ENCODE measurements around the gene ZNF618.

ZNF618 gene

GRCh38 chr9:114006931-114007691 lies 131.0 kb downstream of the ZNF618 start:
- Histone ChIP-seq H3K36me3 (ENCODE audit: insufficient read depth, low read length) (peaks cover 3% of the 10 kb centered on the region), H3K27me3 (ENCODE audit: control insufficient read depth in 1 of 2, insufficient read depth in 2 of 2, low read length in 2 of 2) (no peaks in the 10 kb centered on the region), H3K4me3 (ENCODE audit: low read depth in 1 of 2, low read length in 2 of 2) (no peak overlapping the region), H3K4me1 (ENCODE audit: insufficient read depth, low read length) (no peaks in the 10 kb centered on the region), H3K9me3 (ENCODE audit: low read length) (no peaks in the 10 kb centered on the region), H3K9ac (ENCODE audit: low read length) (no peak overlapping the region), H3K27ac (ENCODE audit: low read depth, low read length) (no peak overlapping the region)

- Histone ChIP-seq H3K27me3 (ENCODE audit: control insufficient read depth in 1 of 2, insufficient read depth in 2 of 2, low read length in 2 of 2) (no peaks in the 10 kb centered on the region), H3K27ac (ENCODE audit: low read depth, low read length) (no peak overlapping the region), H3K9ac (ENCODE audit: low read length) (no peak overlapping the region), H3K4me3 (ENCODE audit: low read depth in 1 of 2, low read length in 2 of 2) (no peak overlapping the region), H3K36me3 (ENCODE audit: insufficient read depth, low read length) (peaks cover 3% of the 10 kb centered on the region), H3K9me3 (ENCODE audit: low read length) (no peaks in the 10 kb centered on the region), H3K4me1 (ENCODE audit: insufficient read depth, low read length) (no peaks in the 10 kb centered on the region)
Measured at GRCh38 chr9:114007991-114008666, 132.0 kb downstream of the ZNF618 start.

- Histone ChIP-seq H3K36me3 (ENCODE audit: insufficient read depth, low read length) (peaks cover 3% of the 10 kb centered on the region), H3K9ac (ENCODE audit: low read length) (no peak overlapping the region), H3K9me3 (ENCODE audit: low read length) (no peaks in the 10 kb centered on the region), H3K27ac (ENCODE audit: low read depth, low read length) (no peak overlapping the region), H3K27me3 (ENCODE audit: control insufficient read depth in 1 of 2, insufficient read depth in 2 of 2, low read length in 2 of 2) (no peaks in the 10 kb centered on the region), H3K4me3 (ENCODE audit: low read depth in 1 of 2, low read length in 2 of 2) (no peak overlapping the region), H3K4me1 (ENCODE audit: insufficient read depth, low read length) (no peaks in the 10 kb centered on the region)
Measured at GRCh38 chr9:114008667-114009410, 132.7 kb downstream of the ZNF618 start.

- H3K9me3 ChIP-seq (ENCODE audit: low read length), result no peaks in the 10 kb centered on the region
- no peaks in the 10 kb centered on the region for H3K4me1 ChIP-seq (ENCODE audit: insufficient read depth, low read length)
- H3K27ac ChIP-seq (ENCODE audit: low read depth, low read length), result no peak overlapping the region
- H3K36me3 ChIP-seq (ENCODE audit: insufficient read depth, low read length), result peaks cover 2% of the 10 kb centered on the region
- no peaks in the 10 kb centered on the region for H3K27me3 ChIP-seq (ENCODE audit: control insufficient read depth in 1 of 2, insufficient read depth in 2 of 2, low read length in 2 of 2)
- no peak overlapping the region for H3K9ac ChIP-seq (ENCODE audit: low read length)
- H3K4me3 ChIP-seq (ENCODE audit: low read depth in 1 of 2, low read length in 2 of 2), result no peak overlapping the region
Measured at GRCh38 chr9:114011313-114011712, 135.2 kb downstream of the ZNF618 start.

- Histone ChIP-seq H3K27ac (ENCODE audit: low read depth, low read length) (no peak overlapping the region), H3K36me3 (ENCODE audit: insufficient read depth, low read length) (peaks cover 8% of the 10 kb centered on the region), H3K4me1 (ENCODE audit: insufficient read depth, low read length) (no peaks in the 10 kb centered on the region), H3K9ac (ENCODE audit: low read length) (no peak overlapping the region), H3K9me3 (ENCODE audit: low read length) (no peaks in the 10 kb centered on the region), H3K4me3 (ENCODE audit: low read depth in 1 of 2, low read length in 2 of 2) (no peak overlapping the region), H3K27me3 (ENCODE audit: control insufficient read depth in 1 of 2, insufficient read depth in 2 of 2, low read length in 2 of 2) (no peaks in the 10 kb centered on the region)
Measured at GRCh38 chr9:114012126-114012525, 136.0 kb downstream of the ZNF618 start.

GRCh38 chr9:114014044-114014443 lies 137.9 kb downstream of the ZNF618 start:
- Histone ChIP-seq H3K4me3 (ENCODE audit: low read depth in 1 of 2, low read length in 2 of 2) (no peak overlapping the region), H3K9me3 (ENCODE audit: low read length) (no peaks in the 10 kb centered on the region), H3K4me1 (ENCODE audit: insufficient read depth, low read length) (no peaks in the 10 kb centered on the region), H3K9ac (ENCODE audit: low read length) (no peak overlapping the region), H3K27ac (ENCODE audit: low read depth, low read length) (no peak overlapping the region), H3K27me3 (ENCODE audit: control insufficient read depth in 1 of 2, insufficient read depth in 2 of 2, low read length in 2 of 2) (no peaks in the 10 kb centered on the region), H3K36me3 (ENCODE audit: insufficient read depth, low read length) (peaks cover 13% of the 10 kb centered on the region)

GRCh38 chr9:114015607-114016006 lies 139.5 kb downstream of the ZNF618 start:
- Histone ChIP-seq H3K27ac (ENCODE audit: low read depth, low read length) (no peak overlapping the region), H3K9me3 (ENCODE audit: low read length) (no peaks in the 10 kb centered on the region), H3K9ac (ENCODE audit: low read length) (no peak overlapping the region), H3K27me3 (ENCODE audit: control insufficient read depth in 1 of 2, insufficient read depth in 2 of 2, low read length in 2 of 2) (no peaks in the 10 kb centered on the region), H3K4me3 (ENCODE audit: low read depth in 1 of 2, low read length in 2 of 2) (no peak overlapping the region), H3K36me3 (ENCODE audit: insufficient read depth, low read length) (peaks cover 13% of the 10 kb centered on the region), H3K4me1 (ENCODE audit: insufficient read depth, low read length) (no peaks in the 10 kb centered on the region)

- Histone ChIP-seq H3K9me3 (ENCODE audit: low read length) (no peaks in the 10 kb centered on the region), H3K4me1 (ENCODE audit: insufficient read depth, low read length) (no peaks in the 10 kb centered on the region), H3K36me3 (ENCODE audit: insufficient read depth, low read length) (peaks cover 13% of the 10 kb centered on the region), H3K9ac (ENCODE audit: low read length) (no peak overlapping the region), H3K27me3 (ENCODE audit: control insufficient read depth in 1 of 2, insufficient read depth in 2 of 2, low read length in 2 of 2) (no peaks in the 10 kb centered on the region), H3K4me3 (ENCODE audit: low read depth in 1 of 2, low read length in 2 of 2) (no peak overlapping the region), H3K27ac (ENCODE audit: low read depth, low read length) (no peak overlapping the region)
Measured at GRCh38 chr9:114016101-114016500, 140.0 kb downstream of the ZNF618 start.

- Histone ChIP-seq H3K27ac (ENCODE audit: low read depth, low read length) (no peak overlapping the region), H3K4me1 (ENCODE audit: insufficient read depth, low read length) (no peaks in the 10 kb centered on the region), H3K4me3 (ENCODE audit: low read depth in 1 of 2, low read length in 2 of 2) (no peak overlapping the region), H3K27me3 (ENCODE audit: control insufficient read depth in 1 of 2, insufficient read depth in 2 of 2, low read length in 2 of 2) (no peaks in the 10 kb centered on the region), H3K9ac (ENCODE audit: low read length) (no peak overlapping the region), H3K9me3 (ENCODE audit: low read length) (no peaks in the 10 kb centered on the region), H3K36me3 (ENCODE audit: insufficient read depth, low read length) (peaks cover 13% of the 10 kb centered on the region)
Measured at GRCh38 chr9:114016629-114017423, 140.7 kb downstream of the ZNF618 start.

GRCh38 chr9:114017741-114018715 lies 141.9 kb downstream of the ZNF618 start:
- Histone ChIP-seq H3K4me3 (ENCODE audit: low read depth in 1 of 2, low read length in 2 of 2) (no peak overlapping the region), H3K9me3 (ENCODE audit: low read length) (peaks cover 4% of the 10 kb centered on the region), H3K36me3 (ENCODE audit: insufficient read depth, low read length) (peaks cover 13% of the 10 kb centered on the region), H3K27ac (ENCODE audit: low read depth, low read length) (no peak overlapping the region), H3K9ac (ENCODE audit: low read length) (no peak overlapping the region), H3K27me3 (ENCODE audit: control insufficient read depth in 1 of 2, insufficient read depth in 2 of 2, low read length in 2 of 2) (no peaks in the 10 kb centered on the region), H3K4me1 (ENCODE audit: insufficient read depth, low read length) (no peaks in the 10 kb centered on the region)
